Brain microvascular endothelial cell (primary cell): ENCODE measurements around the gene YPEL5.

Source experiments
- DNase-seq: peaks from one replicate; pipeline ENCODE4 v3.0.0-alpha.2; 2020
- H3K27ac ChIP-seq: fragments of 250-450 bp; sonication (Bioruptor Pico); 2 replicates; pipeline ENCODE4 v1.5.1; 2020; ENCODE audit warnings: mild to moderate bottlenecking, moderate library complexity
- H3K27me3 ChIP-seq: fragments of 250-450 bp; sonication (Bioruptor Pico); replicated peaks from 2 replicates; pipeline ENCODE4 v1.5.1; 2020; ENCODE audit warnings: mild to moderate bottlenecking
- H3K36me3 ChIP-seq: fragments of 250-450 bp; sonication (Bioruptor Pico); replicated peaks from 2 replicates; pipeline ENCODE4 v1.5.1; 2020; ENCODE audit warnings: mild to moderate bottlenecking
- H3K4me3 ChIP-seq: 2 replicates; pipeline ENCODE4 v1.5.1; 2011; ENCODE audit warnings: low read depth, mild to moderate bottlenecking, control low read depth, low read length, moderate library complexity
- in situ Hi-C: cut with HindIII; loops from 2 replicates; pipeline ENCODE4 v1.10.0; 2017; ENCODE audit warnings: low sequenced_read_pairs, low pct_ligation_motif_present
- TF ChIP-seq, protein P1 (sequence below): IDR thresholded peaks from 2 replicates; pipeline ENCODE4 v1.5.1; 2011; ENCODE audit warnings: low read depth, mild to moderate bottlenecking, moderate library complexity, low read length, control low read depth, inconsistent platforms; ENCODE audit errors: missing control alignments

Gene YPEL5

DNA sequence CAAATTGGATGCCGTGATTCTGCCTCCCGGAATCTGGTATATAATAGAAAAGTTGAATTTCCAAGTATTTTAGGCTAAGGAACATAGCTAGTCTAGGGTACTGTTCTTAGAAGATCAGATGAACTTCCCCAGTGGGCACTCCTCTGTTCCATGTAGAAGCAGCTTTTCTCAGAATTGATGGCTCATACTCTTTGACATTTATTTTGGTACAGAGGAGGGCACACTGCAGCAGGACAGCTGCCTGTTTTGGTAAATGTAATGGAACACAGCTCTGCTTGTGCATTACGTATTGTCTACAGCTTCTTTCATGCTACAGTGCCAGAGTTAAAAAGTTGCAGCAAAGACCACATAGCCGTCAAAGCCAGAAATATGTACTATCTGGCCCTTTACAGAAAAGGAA lies 10.8 kb downstream of the YPEL5 start:
- H3K36me3 ChIP-seq: peaks cover 29% of the 10 kb centered on the region
- TF ChIP-seq, protein P1, sequence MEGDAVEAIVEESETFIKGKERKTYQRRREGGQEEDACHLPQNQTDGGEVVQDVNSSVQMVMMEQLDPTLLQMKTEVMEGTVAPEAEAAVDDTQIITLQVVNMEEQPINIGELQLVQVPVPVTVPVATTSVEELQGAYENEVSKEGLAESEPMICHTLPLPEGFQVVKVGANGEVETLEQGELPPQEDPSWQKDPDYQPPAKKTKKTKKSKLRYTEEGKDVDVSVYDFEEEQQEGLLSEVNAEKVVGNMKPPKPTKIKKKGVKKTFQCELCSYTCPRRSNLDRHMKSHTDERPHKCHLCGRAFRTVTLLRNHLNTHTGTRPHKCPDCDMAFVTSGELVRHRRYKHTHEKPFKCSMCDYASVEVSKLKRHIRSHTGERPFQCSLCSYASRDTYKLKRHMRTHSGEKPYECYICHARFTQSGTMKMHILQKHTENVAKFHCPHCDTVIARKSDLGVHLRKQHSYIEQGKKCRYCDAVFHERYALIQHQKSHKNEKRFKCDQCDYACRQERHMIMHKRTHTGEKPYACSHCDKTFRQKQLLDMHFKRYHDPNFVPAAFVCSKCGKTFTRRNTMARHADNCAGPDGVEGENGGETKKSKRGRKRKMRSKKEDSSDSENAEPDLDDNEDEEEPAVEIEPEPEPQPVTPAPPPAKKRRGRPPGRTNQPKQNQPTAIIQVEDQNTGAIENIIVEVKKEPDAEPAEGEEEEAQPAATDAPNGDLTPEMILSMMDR: no peak
- no peak overlapping the region for H3K27ac ChIP-seq
- H3K27me3 ChIP-seq: no peaks in the 10 kb centered on the region
- in situ Hi-C loops: no loop called here
- DNase-seq: no peak
- no peak overlapping the region for H3K4me3 ChIP-seq

DNA sequence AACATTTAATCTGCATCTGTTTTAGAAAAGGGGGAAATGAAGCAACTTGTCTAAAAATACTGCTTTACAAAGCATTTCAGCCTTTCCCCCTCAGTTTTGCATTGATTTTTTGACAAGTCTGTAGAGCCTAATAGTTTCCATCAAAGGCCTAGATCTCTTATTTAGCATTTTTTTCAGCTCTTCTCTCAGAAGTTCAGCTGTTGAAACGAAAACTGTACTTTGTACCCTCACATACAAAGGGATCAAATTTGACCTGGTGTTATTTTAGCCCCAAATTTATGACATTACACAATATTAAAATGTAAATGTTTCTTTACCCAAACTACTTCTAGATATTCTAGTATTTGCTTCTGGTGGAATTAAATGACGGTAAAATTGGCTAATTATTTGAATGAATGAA lies 13.0 kb downstream of the YPEL5 start:
- DNase-seq: no peak
- Histone ChIP-seq H3K27ac (no peak overlapping the region), H3K4me3 (no peak overlapping the region), H3K27me3 (no peaks in the 10 kb centered on the region), H3K36me3 (peaks cover 29% of the 10 kb centered on the region)
- in situ Hi-C loops: no loop called here
- TF ChIP-seq, protein P1: no peak

DNA sequence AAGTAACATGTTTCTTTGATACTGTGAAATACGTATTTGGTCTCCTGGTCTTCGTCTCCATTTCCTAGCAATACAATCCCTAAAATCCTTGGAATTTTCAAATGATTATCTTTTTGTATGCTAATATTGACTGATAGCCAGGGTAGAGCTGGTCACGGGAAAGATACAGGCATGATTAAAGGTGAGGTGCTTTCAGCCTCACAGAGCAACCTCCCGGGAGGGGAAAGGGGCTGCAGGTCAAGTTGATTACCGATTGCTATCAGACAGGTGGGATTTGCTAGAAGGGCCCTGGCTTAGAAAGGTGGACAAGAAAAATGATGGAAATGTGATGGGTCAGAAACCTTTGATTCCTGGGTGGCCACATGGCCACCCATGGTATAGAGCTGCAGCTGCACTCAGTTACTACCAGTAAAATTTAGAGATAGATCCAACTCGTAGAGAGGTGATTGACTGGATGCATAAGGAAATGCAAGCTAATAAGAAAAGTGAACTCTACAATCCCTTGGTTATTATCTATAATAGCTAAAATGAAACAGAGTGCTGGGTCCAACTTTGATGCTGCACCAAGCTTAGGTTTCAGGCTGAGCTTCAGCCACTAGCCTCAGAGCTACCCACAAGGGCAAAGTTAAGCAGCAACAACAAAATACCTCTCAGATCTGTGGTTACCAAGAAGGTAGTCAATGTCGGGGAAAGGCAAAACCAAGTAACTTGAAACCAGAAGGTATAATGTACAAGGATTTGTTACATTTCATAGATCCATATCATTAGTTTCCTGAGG lies 15.3 kb downstream of the YPEL5 start:
- Histone ChIP-seq H3K27me3 (no peaks in the 10 kb centered on the region), H3K36me3 (peaks cover 24% of the 10 kb centered on the region), H3K27ac (no peak overlapping the region), H3K4me3 (no peak overlapping the region)
- TF ChIP-seq, protein P1: no peak
- no peak for DNase-seq
- in situ Hi-C loops: no loop called here

DNA sequence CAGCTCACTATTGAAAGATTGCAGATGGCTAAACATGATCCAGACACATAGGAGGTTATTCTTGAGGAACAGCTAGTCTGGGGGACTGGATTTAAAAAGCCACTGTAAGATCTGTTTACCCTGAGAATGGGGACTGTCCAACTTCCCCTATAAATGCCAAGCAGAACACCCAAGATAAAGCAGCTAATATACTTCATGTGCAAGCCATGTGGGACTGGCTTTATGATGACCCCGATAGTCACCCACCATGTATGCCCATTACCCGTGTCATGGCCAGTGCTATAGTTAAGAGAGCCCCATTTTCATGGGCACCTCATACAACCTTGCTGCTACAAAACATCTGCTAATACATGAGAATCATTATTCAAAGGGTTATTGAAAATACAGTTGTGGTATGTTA lies 16.0 kb downstream of the YPEL5 start:
- in situ Hi-C loops: no loop called here

DNA sequence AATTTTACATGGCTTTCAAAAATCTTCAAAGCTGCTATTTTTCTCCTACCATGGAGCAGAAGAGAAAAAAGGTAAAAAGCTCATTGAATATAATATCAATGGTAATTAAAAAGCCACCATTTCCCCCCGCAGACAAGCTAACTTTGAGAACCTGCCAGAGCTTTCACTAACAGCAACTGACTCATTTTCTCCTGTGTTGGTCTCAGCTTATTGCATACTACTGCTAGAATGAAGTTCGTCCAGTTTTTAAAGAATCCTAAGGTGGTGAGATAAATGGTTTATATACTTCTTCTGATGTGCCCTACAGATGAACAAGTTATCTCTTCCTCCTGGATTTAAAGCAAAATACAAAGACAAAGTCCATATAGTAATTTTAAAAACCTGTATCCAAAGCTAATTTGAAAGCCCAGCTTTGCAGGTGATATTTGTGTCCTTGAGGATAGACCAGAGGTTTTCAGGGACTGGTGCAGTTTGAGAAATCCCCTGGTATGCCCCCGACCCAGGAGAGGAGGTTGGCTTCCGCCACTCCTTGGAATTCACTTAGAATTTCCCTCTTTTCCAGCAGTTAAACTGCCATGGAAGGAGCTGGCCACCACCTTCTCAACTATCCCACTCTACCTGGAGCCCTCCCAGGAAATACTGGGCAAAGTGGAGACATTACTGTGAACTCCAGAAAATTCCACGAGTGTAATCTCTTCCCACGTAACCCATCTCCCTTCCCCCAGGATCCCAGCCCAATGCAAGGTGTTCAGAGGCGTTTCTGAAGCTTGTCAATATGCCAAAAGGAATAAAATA lies 17.5 kb downstream of the YPEL5 start:
- TF ChIP-seq, protein P1: no peak
- in situ Hi-C loops: no loop called here
- H3K36me3 ChIP-seq: peaks cover 8% of the 10 kb centered on the region
- no peak overlapping the region for H3K4me3 ChIP-seq
- no peak for DNase-seq
- no peaks in the 10 kb centered on the region for H3K27me3 ChIP-seq
- no peak overlapping the region for H3K27ac ChIP-seq

More for the DNA sequence above, 16.0 kb downstream of the YPEL5 start:
- no peak overlapping the region for H3K4me3 ChIP-seq
- no peak overlapping the region for H3K27ac ChIP-seq
- TF ChIP-seq, protein P1: no peak
- no peak for DNase-seq
- no peaks in the 10 kb centered on the region for H3K27me3 ChIP-seq
- H3K36me3 ChIP-seq: peaks cover 18% of the 10 kb centered on the region
